Keratinocyte (primary cell): Measurements from ENCODE around the gene CKAP2. TPM values are rescaled to one million over a fixed set of nuclear protein-coding genes. Genes with fewer than 3 reads are reported as not detected.

Experiments used
- DNase-seq: peaks from one replicate; pipeline ENCODE4 v3.0.0-alpha.2; 2011; ENCODE audit warnings: low read depth, missing footprints, low spot score
- FAIRE-seq: peaks from 2 replicates; lab custom pipeline; 2011; peaks lifted over from hg19 to GRCh38; lab: Jason Lieb, UNC
- H2AFZ ChIP-seq: 2 replicates; pipeline ENCODE4 v1.6.0; 2012; ENCODE audit warnings: low read length, control low read depth, inconsistent platforms; ENCODE audit not compliant: control insufficient read depth
- H3K27ac ChIP-seq: 2 replicates; pipeline ENCODE4 v1.5.1; 2011; ENCODE audit warnings: low read length; ENCODE audit not compliant: control insufficient read depth, insufficient read depth
- H3K27me3 ChIP-seq: 3 replicates; pipeline ENCODE4 v1.6.0; 2011; ENCODE audit warnings: low read length; ENCODE audit not compliant: control insufficient read depth, insufficient read depth; ENCODE audit errors: extremely low read depth
- H3K36me3 ChIP-seq, 2 experiments: 2 replicates in 1 of 2; 3 replicates in 1 of 2; pipeline ENCODE4 v1.5.1; 2011; ENCODE audit warnings: low read length in 2 of 2, mild to moderate bottlenecking in 1 of 2; ENCODE audit not compliant: control insufficient read depth in 2 of 2, insufficient read depth in 2 of 2; ENCODE audit errors: extremely low read depth in 1 of 2
- H3K4me1 ChIP-seq: 3 replicates; pipeline ENCODE4 v1.5.1; 2011; ENCODE audit warnings: low read length; ENCODE audit not compliant: control insufficient read depth, insufficient read depth; ENCODE audit errors: extremely low read depth
- H3K4me2 ChIP-seq: 3 replicates; pipeline ENCODE4 v1.6.0; 2011; ENCODE audit warnings: low read depth, low read length; ENCODE audit not compliant: control insufficient read depth, insufficient read depth; ENCODE audit errors: extremely low read depth
- H3K4me3 ChIP-seq, 3 experiments: fragments of 200-600 bp in 1 of 3; sonication (generic) in 1 of 3; 2 replicates in 2 of 3; 3 replicates in 1 of 3; pipeline ENCODE4 v1.5.1; 2011 to 2016; ENCODE audit warnings: low read length in 3 of 3, mild to moderate bottlenecking in 3 of 3, control low read depth in 2 of 3, inconsistent platforms in 1 of 3, low read depth in 1 of 3, mixed read lengths in 1 of 3, mixed run types in 1 of 3, moderate library complexity in 1 of 3; ENCODE audit not compliant: control insufficient read depth in 2 of 3, insufficient read depth in 2 of 3; ENCODE audit errors: extremely low read depth in 1 of 3
- H3K79me2 ChIP-seq: 2 replicates; pipeline ENCODE4 v1.6.0; 2012; ENCODE audit warnings: low read length; ENCODE audit not compliant: control insufficient read depth, insufficient read depth
- H3K9ac ChIP-seq: 3 replicates; pipeline ENCODE4 v1.6.0; 2011; ENCODE audit warnings: low read length; ENCODE audit not compliant: control insufficient read depth, insufficient read depth; ENCODE audit errors: extremely low read depth
- H3K9me1 ChIP-seq: 3 replicates; pipeline ENCODE4 v1.6.0; 2011; ENCODE audit warnings: low read length; ENCODE audit not compliant: control insufficient read depth, insufficient read depth; ENCODE audit errors: extremely low read depth
- H3K9me3 ChIP-seq: 2 replicates; pipeline ENCODE4 v1.5.1; 2012; ENCODE audit warnings: low read depth, low read length; ENCODE audit not compliant: control insufficient read depth
- H4K20me1 ChIP-seq: 3 replicates; pipeline ENCODE4 v1.6.0; 2011; ENCODE audit warnings: low read length; ENCODE audit not compliant: control insufficient read depth, insufficient read depth; ENCODE audit errors: extremely low read depth
- EZH2 ChIP-seq: IDR thresholded peaks from one replicate; pipeline ENCODE4 v1.6.1; 2012; ENCODE audit warnings: inconsistent platforms, mild to moderate bottlenecking, low read length, moderate library complexity
- dilution Hi-C: fragments of 300-500 bp; cut with MboI; formaldehyde crosslinking; loops from one replicate; pipeline ENCODE4 v1.7.0; 2020; ENCODE audit warnings: low sequenced_read_pairs; ENCODE audit not compliant: extremely low pct_ligation_motif_present
- polyA plus RNA-seq, 5 experiments: library from polyadenylated mRNA; depleted of rRNA in 3 of 5; stranded (reverse) in 3 of 5; stranded (forward) in 1 of 5; unstranded in 1 of 5; fragments of >200 nt; gene quantifications; 1 replicate in 1 of 5; 2 replicates in 3 of 5; 3 replicates in 1 of 5; pipeline versions ENCODE4 v1.2.1 to v1.2.3, GENCODE V29; 2011 to 2012; ENCODE audit warnings: missing spikeins in 2 of 5, low read depth in 1 of 5, low replicate concordance in 1 of 5
- TF ChIP-seq, protein P1 (sequence below), 3 experiments: IDR thresholded peaks in 1 of 3; conservative IDR thresholded peaks in 1 of 3; optimal IDR thresholded peaks in 1 of 3; 2 replicates in 2 of 3; 3 replicates in 1 of 3; pipeline versions ENCODE3 to v1.5.1; 2011; ENCODE audit warnings: low read length in 3 of 3, mild to moderate bottlenecking in 3 of 3, moderate library complexity in 2 of 3, control low read depth in 1 of 3, inconsistent platforms in 1 of 3; ENCODE audit not compliant: insufficient read depth in 2 of 3; ENCODE audit errors: extremely low read depth in 1 of 3

The CKAP2 gene
- polyA plus RNA-seq, 1 donor (not counting 4 experiments of a cell fraction or from before 2014, with no cell fraction given) = 29.7 TPM

DNA sequence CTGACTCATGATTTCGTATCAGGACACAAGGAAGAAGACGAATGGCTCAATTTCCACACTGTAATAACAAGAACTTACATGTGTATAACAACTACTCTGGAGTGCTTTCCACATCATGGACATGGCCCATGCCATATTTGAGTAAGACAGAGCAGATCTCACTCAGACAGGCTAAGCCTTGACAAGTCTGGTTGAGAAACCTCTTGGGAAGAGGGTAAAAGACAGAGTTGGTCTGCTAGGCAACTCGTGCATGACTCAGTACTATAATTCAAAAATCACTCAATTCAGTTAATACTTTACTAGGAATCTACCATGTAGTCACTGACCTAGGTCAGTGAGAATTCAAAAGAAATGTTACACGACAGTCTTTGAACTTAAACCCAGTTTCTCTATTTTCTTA lies 43.6 kb upstream of the CKAP2 start:
- peaks cover 54% of the 10 kb centered on the region for H3K4me1 ChIP-seq
- peak overlapping the region; percentile 93 for H3K27ac ChIP-seq
- no peaks in the 10 kb centered on the region for H3K9me3 ChIP-seq
- no peak for TF ChIP-seq EZH2
- TF ChIP-seq, protein P1, sequence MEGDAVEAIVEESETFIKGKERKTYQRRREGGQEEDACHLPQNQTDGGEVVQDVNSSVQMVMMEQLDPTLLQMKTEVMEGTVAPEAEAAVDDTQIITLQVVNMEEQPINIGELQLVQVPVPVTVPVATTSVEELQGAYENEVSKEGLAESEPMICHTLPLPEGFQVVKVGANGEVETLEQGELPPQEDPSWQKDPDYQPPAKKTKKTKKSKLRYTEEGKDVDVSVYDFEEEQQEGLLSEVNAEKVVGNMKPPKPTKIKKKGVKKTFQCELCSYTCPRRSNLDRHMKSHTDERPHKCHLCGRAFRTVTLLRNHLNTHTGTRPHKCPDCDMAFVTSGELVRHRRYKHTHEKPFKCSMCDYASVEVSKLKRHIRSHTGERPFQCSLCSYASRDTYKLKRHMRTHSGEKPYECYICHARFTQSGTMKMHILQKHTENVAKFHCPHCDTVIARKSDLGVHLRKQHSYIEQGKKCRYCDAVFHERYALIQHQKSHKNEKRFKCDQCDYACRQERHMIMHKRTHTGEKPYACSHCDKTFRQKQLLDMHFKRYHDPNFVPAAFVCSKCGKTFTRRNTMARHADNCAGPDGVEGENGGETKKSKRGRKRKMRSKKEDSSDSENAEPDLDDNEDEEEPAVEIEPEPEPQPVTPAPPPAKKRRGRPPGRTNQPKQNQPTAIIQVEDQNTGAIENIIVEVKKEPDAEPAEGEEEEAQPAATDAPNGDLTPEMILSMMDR (optimal IDR thresholded peaks at IDR 0.05 in 1 of 3, IDR thresholded peaks at IDR 0.05 in 1 of 3, conservative IDR thresholded peaks at IDR 0.05 in 1 of 3; ENCODE audit: extremely low read depth in 1 of 3, insufficient read depth in 2 of 3, low read length in 3 of 3) = no peak
- peak overlapping the region; percentile 8 for H3K9ac ChIP-seq
- H3K4me2 ChIP-seq = peak overlapping the region; percentile 34
- DNase-seq = peak; percentile 57
- H3K27me3 ChIP-seq = no peaks in the 10 kb centered on the region
- no peak overlapping the region for H2AFZ ChIP-seq
- peaks cover 4% of the 10 kb centered on the region in 2 experiments for H3K36me3 ChIP-seq
- peak; percentile 99 for FAIRE-seq
- H4K20me1 ChIP-seq = no peaks in the 10 kb centered on the region
- no peaks in the 10 kb centered on the region for H3K79me2 ChIP-seq
- H3K4me3 ChIP-seq = no peak overlapping the region
- no peaks in the 10 kb centered on the region for H3K9me1 ChIP-seq
- dilution Hi-C loops = no loop called here

DNA sequence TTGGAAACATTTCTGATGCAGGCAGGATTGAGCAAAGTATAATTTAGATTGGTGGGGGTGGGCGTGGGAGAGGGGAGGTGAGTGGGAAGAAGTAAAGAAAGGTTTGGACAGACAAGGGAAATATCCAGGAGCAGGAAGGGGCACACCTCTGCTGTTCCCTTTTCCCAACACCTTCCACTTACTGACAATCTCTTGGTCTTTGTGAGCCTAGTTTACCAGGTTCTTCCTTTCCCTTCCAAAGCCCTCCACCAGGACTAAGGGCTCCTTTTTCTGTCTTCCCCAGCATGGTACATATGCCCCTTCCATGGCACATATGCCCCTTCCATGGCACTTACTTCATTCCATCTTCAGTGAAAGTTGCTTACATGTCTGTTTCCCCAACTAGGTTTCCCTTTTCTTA lies 43.1 kb upstream of the CKAP2 start:
- Histone ChIP-seq H3K79me2 (no peaks in the 10 kb centered on the region), H3K27me3 (no peaks in the 10 kb centered on the region), H3K9me1 (no peaks in the 10 kb centered on the region), H3K9me3 (no peaks in the 10 kb centered on the region), H3K27ac (peak overlapping the region; percentile 93), H3K4me2 (peak overlapping the region; percentile 34), H2AFZ (no peak overlapping the region), H3K4me3 (peak overlapping the region in 1 of 3 experiments; percentile 13), H4K20me1 (no peaks in the 10 kb centered on the region), H3K9ac (peak overlapping the region; percentile 8), H3K4me1 (peaks cover 54% of the 10 kb centered on the region), H3K36me3 (peaks cover 4 to 7% of the 10 kb centered on the region in 2 experiments)
- DNase-seq = no peak
- dilution Hi-C loops = no loop called here
- no peak for TF ChIP-seq EZH2
- TF ChIP-seq, protein P1 (optimal IDR thresholded peaks at IDR 0.05 in 1 of 3, IDR thresholded peaks at IDR 0.05 in 1 of 3, conservative IDR thresholded peaks at IDR 0.05 in 1 of 3; ENCODE audit: extremely low read depth in 1 of 3, insufficient read depth in 2 of 3, low read length in 3 of 3) = no peak
- FAIRE-seq = peak; percentile 69
